HG03432 (cell line): ENCODE measurements around the gene RAD51B.

Source experiments
- ATAC-seq: cut with Tn5 transposase; IDR thresholded peaks from one replicate; pipeline ENCODE4 v1.9.1; 2021; ENCODE audit warnings: mild to moderate bottlenecking, moderate library complexity; ENCODE audit not compliant: unreplicated experiment

The RAD51B gene

DNA sequence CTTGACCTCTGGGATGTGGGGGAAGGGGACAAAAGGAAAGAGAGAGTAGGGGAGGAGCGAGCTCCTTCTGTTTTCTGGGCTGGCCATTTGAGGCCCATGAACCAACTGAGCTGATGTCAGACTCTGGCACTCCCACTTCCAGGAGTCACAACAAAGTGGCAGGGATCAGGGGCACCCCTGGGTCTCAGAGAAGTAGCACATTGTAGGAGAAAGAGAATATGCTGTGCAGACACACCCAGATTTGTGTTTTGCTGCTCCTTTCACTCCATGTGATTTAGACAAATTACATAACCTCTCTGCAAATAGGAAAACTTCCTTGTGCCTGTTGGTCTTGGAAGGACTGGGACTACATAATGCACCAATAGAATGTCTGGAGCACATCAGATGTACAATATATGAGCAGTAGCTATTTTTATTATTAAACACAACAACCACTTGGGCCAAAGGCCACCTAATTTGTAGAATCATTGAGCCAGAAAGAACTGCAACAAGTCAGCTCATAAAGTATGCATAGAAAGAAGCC lies 707.8 kb downstream of the RAD51B start:
- ATAC-seq = no peak

DNA sequence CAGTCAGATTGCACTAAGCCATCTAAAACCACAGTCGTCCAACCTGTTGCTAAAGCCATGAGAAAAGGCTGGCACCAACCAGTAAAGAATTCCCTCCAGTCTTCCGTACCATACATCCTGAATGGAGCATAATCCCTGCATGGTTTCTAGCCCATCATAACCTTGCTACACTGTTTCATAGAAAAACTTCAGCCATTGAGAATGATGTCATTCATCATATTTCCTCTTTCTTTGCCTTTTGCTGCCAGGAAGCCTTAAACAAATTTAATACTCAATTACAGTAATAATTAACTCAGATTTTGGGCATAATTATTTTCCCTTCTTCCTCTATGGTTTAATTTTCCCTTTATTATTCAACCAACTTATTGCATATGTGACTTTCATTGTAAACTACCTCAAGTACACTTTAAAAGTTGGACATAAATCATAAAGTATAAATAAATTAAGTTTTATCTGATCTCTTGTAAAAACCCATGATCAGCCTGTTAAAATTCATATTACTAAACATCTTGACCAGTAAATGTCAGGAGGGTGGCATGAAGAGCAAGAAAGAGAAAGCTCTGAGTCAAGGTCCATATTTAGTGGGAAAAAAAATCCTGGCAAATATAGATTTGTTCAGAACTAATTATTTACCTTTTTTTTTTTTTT lies 708.6 kb downstream of the RAD51B start:
- ATAC-seq = no peak

DNA sequence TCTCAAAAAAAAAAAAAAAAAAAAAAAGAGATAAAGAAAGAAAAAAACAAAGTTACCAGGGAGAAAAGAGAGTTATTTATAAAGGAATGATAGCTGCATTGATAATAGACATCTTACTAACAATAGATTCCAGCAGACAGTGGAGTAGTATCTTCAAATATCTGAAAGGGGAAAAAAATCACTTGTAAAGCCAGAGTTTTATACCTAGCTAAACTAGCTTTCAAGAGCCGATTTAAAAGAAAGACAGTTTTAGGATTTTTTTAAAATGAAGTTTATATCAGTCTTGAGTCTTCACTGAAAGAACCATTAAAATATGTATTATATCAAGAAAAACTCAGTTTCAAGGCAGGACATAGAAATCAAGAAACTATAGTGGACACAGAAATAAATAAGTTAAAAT lies 710.9 kb downstream of the RAD51B start:
- no peak for ATAC-seq

DNA sequence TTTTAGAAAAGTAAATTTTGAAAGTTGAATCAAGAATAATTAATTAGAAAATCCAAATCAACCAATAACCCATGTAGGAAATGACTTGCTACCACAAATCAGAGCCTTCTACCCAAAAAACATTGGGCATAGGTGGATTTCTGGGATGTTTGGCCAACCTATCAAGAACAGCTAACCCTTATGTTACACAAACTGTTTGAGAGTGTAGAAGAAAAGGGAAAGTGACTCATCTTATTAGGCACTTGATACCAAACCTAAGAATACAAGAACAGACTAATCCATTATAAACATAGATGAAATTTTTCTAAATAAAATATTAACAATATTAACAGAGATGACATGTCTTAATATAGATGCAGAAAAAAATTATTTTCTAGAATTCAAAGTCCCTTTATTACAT lies 712.9 kb downstream of the RAD51B start:
- no peak for ATAC-seq

DNA sequence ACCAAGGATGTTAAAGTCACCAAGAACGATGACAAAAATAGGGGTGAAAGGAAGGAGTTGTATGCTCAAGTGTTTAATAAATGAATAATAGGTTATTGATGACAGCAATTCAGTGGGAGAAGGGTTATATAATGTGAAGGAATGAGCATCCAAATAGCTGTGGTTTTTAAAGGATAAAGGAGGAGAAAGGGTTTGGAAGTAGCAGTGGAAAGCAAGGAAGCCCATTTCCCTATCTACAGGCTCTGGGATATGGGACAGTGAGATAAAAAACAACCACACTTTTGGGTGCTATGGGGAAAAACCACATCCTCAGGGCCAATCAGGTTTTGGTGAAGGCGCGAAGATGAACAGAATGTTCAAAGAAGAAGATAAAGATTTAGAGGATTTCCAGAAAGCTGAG lies 714.7 kb downstream of the RAD51B start:
- ATAC-seq = no peak

DNA sequence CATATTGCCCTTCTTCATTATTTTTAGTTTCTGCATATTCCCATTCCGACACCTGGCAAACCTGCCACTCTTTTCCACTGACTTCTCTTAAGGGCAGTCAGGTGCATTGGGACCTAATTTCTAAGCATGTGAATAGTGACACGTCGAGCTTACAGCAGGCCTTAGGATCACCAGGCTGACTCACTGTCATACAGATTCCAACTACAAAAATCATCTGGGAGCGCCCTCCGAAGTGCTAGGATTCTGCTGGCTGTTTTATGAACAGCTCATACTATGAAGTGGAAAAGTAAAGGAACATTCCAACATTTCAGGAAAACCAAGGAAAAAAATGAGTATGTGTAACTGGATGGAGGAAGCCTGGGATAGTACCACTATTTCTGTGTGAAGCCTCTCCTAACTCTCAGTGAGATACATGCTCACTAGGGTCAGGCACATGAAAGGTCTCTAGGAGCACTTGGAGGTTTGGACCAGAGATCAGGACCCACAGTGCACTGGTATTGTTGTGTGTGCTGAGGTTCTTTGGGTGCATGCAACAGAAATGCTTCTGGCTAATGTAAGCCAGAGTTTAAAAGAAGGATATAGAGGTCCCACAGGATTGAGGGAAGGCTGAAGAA lies 715.9 kb downstream of the RAD51B start:
- no peak for ATAC-seq

DNA sequence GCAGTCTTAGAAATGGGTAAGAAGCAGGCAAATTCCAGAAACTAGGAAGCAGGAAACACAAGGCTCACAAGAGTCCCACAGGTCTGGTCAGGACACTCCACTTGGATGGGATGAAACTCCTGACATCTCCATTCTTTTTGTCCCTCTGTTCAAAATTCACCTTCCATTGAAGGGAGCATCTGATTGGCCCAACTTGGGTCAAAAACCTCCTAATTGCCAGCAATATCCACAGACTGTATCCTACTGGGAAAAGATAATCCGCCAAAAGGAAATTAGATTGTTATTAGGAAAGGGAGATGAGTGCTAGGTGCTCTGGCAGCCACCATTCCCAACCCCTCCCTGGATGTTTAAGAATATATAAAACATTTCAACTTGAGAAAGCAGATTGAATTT lies 716.4 kb downstream of the RAD51B start:
- ATAC-seq = no peak

DNA sequence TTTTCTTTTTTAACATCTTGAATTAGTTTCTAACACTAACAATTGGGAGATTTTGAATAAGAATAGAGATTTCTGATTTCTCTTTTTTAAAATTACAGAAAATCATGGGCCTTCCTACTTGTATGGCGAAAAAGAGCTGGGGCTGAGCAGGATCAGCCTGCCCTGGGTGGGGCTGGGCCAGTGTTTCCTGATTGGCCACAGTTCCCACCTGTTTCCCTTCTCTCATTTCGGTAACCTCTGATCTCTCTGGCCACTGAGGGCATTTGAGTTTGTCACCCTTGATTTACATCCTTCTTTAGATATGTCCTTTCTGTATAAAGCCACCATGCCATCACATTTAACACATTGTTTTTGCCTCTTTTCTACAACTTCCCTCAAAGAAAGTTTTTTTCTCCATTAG lies 719.1 kb downstream of the RAD51B start:
- ATAC-seq = no peak

DNA sequence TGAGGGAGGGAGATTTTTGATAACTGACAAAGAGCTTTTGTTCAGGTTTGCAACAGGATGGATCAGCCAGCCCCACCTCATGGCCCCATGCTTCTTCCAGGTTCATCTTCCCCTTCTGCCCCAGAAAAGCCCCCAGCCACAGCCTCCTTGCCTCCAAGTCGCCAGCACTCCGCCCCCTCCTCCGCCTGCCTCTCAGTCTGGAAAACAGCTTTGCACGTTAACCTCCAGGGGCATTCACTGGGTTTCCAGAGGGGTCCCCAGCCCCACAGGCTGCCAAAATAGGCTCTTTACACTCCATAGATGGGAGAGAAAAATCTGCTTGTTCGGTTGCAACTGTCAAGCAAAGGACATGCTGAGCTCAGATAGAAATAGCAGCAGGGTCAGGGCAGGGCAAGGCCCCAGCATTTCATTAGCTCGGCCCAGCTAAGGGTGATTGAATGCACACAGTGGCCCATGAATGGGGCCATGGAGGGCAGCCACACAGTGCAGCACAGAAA lies 719.7 kb downstream of the RAD51B start:
- ATAC-seq = no peak

DNA sequence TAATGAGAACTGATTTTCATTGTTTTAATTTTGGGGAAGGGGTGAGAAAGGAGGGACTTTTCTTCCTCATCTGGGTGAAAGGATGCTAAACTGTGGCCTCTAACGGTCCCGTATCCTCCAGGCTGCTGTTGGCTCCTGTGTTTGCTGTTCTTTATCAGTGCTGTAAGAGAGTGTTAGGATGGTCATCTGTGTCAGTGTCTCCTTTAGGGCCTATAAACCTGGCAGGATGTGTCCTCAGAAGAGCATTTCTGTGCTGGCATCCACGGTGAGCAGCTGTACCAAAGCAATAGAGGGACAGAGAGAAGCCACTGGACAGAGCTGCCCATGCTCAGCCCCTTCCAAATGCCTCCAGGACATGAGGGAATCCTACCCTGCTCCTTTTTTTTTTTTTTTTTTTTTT lies 720.2 kb downstream of the RAD51B start:
- no peak for ATAC-seq

DNA sequence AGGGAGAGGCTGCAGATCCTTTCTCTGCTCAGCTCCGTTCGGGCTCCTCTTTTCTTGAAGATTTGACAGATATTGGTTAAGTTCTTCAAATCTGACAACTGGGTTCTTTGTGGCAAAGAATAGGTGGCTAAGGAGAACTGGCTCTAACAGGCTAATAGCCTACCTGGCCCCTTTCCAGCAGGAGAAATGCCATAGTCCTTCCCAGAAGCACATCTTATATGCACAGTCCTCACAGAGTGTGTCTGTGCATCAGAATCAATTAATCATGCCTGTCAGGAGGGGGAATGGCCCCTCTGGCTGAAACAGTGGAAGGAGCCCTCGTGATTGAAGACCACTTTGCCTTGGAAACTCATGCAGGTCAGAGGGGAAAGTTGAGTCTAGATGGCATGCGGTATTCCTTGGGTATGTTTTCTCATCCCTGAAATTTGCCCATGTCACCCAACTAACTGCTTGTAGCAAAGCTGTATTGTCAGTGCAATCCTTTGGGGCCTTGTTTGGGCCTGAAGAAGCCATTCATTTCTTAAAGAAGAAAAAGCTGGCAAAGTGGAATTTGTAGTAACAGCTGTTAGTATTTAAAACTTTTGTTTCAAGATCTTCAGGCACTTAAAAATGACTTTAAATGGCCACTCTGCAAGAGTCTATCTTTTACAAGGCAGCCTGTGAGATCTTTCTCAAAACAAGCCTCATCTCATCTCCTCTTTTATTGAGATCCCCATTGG lies 721.8 kb downstream of the RAD51B start:
- no peak for ATAC-seq

DNA sequence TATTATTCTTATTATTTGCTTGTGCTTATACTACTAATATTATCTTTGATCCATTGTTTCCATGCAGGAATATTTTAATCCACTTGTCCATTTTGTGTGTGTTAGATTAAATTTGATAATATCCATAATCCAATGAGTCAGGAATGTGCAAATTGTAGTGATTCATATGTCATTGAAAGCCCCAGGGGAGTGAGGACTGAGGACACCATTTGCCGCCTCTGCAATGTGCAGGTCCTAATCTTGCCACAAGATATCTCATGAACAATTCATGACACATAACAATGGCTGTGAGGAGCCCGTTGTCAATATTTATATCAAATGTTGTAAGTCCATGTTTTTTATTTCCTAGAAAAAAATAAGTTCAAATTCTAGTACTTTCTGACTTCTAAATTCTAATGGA lies 722.8 kb downstream of the RAD51B start:
- ATAC-seq = no peak

DNA sequence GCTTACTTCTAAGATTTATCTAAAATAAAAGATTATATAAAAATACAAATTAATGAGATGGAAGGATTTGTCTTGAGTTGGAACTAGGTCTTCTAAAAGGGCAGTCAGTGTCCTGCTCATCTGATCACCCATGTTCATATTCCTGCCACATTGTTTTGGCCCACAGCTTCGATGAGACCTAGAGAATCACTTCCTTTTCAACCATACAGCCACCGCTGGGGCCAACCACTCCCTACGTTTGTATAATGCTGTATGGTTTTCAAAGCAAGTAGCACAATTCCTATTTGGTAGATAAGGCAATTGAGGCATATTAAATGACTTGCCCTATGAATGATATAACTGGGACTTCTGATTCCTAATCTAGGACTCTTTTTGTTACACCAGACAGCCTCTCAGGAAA lies 723.9 kb downstream of the RAD51B start:
- no peak for ATAC-seq

DNA sequence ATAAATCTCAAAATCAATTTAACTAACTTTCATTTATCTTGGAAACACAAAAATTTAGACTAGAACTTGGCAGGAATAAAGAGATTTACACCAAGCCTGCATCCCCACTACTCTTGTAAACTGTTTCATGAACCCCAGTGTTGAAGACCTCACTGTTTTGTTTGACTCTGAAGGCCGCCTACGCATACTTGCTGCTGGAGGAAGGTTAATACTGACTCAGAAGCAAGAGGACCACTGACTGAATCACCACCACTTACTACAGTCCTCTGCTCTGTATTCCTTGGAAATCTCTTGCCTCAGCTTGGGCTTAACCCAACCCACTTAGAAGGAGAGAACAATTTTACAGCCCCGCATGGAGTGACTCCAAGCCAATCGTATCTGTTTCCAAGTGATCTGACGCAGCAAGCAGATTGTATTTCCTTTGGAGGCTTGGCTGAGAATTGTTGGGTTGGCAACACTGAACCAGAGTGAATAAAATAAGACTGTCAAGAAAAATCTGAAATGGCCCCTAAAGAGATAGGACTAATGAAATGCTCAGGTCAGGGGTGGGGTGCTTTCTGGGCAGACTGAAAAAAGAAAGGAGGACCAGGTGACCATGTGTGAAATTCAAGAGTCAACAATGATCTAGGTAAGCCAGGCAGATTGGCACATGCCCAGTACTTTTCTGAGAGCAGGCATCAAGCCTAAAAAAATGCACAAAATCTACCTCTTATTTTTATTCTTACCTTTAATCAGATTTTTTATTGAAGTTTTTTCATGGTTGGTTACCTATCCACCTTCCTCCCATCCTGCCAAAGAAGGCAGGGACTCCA lies 724.7 kb downstream of the RAD51B start:
- no peak for ATAC-seq

DNA sequence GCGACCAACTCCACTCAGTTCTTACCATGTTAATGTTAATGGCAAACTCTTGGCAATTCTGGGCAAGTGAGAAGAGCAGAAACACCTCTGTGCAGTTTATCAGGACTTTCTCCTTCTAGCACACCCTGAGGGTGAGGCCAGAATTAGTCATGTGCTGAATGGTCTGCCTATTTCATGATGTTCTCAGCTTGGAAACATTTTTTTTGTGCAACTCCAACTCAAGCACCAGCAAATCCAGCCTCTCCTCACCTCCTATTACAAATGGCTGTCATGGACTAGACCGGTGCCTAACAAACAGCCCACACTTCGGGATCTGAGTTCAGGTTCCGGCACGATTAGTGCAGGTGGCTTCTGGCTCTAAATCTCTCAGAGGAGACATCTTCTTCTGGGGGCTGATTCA lies 727.3 kb downstream of the RAD51B start:
- ATAC-seq = no peak

DNA sequence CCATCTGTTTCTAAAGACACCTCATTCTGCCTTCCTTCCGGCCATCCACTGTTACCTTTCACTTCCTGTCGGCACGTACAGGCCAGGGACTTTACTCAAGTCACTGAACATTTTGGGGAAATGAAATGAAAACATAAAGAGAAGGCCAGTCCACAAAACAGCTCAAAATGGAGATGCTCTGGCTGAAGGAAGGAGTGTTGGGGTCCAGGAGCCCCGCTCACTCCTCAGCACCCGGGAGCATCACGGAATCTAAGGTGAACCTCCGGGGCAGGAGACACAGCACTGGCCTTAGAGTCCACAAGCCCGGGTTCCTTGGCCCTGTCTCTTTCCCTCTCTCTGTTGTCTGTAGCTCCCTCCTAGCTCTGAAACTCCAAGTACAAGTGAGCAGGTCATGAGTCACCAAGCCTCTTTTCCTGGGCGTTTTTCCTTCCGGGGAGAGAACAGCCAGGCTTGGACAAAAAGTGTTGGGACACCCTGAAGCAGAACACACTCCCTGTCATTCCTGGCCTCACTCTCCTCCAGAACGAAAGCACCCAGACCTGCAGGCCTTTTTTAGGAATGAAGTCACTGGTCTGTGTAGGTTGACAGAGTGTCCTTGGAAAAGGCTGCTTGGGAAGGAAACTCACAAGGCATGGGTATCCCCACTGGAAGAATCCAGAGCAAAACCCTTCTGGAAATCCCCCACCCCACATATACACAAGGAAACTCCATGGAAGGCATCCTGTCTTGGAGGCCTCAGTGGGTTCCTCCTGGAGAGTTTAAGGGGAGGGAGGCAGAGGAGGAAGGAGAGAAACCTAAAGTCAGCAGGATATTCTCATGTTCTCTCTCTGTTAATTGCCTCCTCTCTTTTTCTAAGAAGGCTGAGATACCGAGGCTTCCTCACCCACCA lies 728.0 kb downstream of the RAD51B start:
- no peak for ATAC-seq

DNA sequence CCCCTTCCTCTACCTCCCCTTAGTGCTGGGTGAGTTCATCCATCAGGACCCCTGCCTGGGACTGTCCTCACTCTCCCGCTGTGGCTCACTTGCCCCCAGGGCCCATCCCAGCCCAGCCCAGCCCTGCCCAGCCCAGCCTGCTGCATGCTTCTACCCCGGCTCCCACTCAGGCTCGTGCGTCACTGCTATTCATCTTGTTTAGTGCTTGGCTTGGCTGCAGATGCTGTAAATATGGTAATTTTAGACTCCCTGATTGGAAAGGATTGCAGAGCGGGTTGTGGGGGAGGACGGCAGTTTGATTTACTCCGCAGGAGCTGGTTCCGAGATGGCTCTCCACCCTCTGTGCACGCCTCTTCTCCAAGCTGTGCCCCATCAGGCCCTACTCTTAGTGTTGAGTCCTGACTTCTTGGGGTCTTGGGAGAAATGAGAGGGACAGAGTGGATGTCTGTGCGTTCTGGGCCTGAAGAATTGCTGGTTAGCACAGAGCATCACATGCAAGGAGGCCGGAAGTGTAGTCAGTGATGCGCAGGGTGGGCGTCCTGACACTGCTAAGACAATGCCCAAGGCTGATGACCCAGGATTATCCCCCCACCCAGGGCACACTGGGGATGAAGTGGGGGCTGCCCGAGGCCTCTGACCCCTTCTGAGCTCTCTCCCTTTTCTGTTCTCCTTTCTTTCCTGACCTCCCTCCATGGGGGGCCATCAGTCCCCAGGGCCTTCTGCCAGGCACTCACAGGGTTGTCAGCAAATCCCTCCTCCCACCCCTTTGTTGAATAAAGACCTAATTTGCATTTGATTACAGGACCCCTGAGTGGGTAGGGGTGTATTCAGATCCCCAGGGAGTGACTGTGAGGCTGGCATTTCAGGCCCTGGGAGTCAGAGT lies 728.9 kb downstream of the RAD51B start:
- ATAC-seq = no peak

DNA sequence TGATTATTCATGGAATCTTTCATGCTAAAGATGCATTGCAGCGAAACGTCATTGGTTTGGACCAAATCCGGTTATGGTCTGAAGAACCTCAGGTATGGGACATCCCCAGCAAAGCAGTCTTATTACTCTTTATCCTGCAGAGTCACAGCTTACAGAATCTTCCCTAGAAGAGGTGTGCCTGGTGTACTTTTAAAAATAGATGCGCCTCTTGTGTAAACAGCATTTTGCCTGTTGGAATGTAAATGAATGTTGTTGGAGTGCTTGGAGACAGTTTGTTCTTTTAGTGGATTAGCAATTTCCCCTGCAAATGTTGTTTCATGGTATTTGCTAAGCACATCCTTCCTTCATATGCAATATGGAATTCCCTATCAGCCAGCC lies 730.7 kb downstream of the RAD51B start:
- ATAC-seq = no peak

DNA sequence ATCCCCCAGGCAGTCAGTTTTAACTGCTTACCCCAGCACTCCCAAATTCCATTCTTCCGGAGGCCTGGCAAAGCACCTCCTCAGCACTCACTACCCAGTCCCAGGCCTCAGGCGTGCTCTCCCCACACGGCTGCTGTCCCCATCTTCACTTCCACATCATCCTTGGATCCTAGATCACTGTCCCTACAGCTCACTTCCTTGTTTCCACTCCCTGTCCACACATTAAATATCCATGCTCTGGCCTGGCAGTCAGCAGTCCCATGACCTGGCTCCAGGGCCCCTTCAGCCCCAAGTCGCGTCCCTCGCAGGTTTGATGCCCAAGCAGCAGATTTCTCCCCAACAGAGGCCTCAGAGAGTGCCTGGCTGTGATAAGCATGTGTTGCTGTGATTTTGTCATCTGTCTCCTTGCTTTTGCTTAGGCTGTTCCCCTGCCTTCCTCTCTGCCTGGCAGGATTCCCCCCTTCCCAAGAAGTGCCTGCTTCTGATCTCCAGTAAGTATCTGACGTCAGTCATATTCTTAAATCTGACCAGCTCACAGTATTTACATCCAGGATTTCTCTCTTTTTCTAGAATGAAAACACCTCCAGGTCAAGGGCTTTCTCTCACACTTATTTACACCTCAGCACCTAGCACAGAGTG lies 731.6 kb downstream of the RAD51B start:
- no peak for ATAC-seq
